Endothelial cell (in vitro differentiated cells): Measurements from ENCODE around the gene IDI1. TPM values are rescaled to one million over a fixed set of nuclear protein-coding genes. Genes with fewer than 3 reads are reported as not detected.

Source experiments
- DNase-seq: peaks from one replicate; pipeline ENCODE4 v3.0.0; 2021; ENCODE audit warnings: low spot score
- H3K27ac Mint-ChIP-seq: one replicate; pipeline ENCODE4 v1.8.0; 2021; ENCODE audit warnings: mixed read lengths, inconsistent platforms; ENCODE audit not compliant: unreplicated experiment
- H3K27me3 Mint-ChIP-seq: one replicate; pipeline ENCODE4 v1.8.0; 2021; ENCODE audit warnings: mild to moderate bottlenecking, moderate library complexity, mixed read lengths, inconsistent platforms; ENCODE audit not compliant: unreplicated experiment
- H3K36me3 Mint-ChIP-seq: one replicate; pipeline ENCODE4 v1.8.0; 2021; ENCODE audit warnings: mild to moderate bottlenecking, low read depth, mixed read lengths, inconsistent platforms; ENCODE audit not compliant: unreplicated experiment
- H3K4me1 Mint-ChIP-seq: one replicate; pipeline ENCODE4 v1.8.0; 2021; ENCODE audit warnings: mild to moderate bottlenecking, mixed read lengths, inconsistent platforms; ENCODE audit not compliant: unreplicated experiment
- H3K4me3 Mint-ChIP-seq: one replicate; pipeline ENCODE4 v1.8.0; 2021; ENCODE audit warnings: mild to moderate bottlenecking, mixed read lengths, inconsistent platforms; ENCODE audit not compliant: unreplicated experiment
- H3K9me3 Mint-ChIP-seq: one replicate; pipeline ENCODE4 v1.8.0; 2021; ENCODE audit warnings: mixed read lengths, inconsistent platforms; ENCODE audit not compliant: unreplicated experiment
- CTCF ChIP-seq: fragments of 200-600 bp; sonication (generic); IDR thresholded peaks from one replicate; pipeline ENCODE4 v1.5.0; 2021; ENCODE audit warnings: antibody characterized with exemption; ENCODE audit not compliant: unreplicated experiment
- total RNA-seq: library from RNA; stranded (reverse); fragmentation: NEBNext Ultra II Directional; extraction: Animal tissue kit (Norgen Biotek cat#: 25700); gene quantifications from one replicate; pipeline ENCODE4 v1.2.1, GENCODE V29; 2021; ENCODE audit not compliant: unreplicated experiment

IDI1 gene
- total RNA-seq, 1 donor from 2014 or later = 52.7 TPM

GRCh38 chr10:1086787-1087186 lies 37.9 kb upstream of the IDI1 start:
- no peak for TF ChIP-seq CTCF
- Mint-ChIP-seq H3K27me3 (peaks cover 4% of the 10 kb centered on the region), H3K9me3 (no peaks in the 10 kb centered on the region), H3K27ac (peak overlapping the region; percentile 79), H3K36me3 (peaks cover 42% of the 10 kb centered on the region), H3K4me1 (peaks cover 44% of the 10 kb centered on the region), H3K4me3 (peak overlapping the region; percentile 63)
- DNase-seq = no peak

- H3K4me3 Mint-ChIP-seq = no peak overlapping the region
- H3K9me3 Mint-ChIP-seq = no peaks in the 10 kb centered on the region
- H3K27ac Mint-ChIP-seq = no peak overlapping the region
- H3K27me3 Mint-ChIP-seq = peaks cover 2% of the 10 kb centered on the region
- H3K36me3 Mint-ChIP-seq = peaks cover 42% of the 10 kb centered on the region
- no peak for DNase-seq
- H3K4me1 Mint-ChIP-seq = peaks cover 38% of the 10 kb centered on the region
- no peak for TF ChIP-seq CTCF
These were observed 36.3 kb upstream of the IDI1 start for GRCh38 chr10:1085258-1085657.

GRCh38 chr10:1084011-1084950 lies 35.4 kb upstream of the IDI1 start:
- DNase-seq = no peak
- H3K27me3 Mint-ChIP-seq = peaks cover 2% of the 10 kb centered on the region
- TF ChIP-seq CTCF = no peak
- H3K4me3 Mint-ChIP-seq = no peak overlapping the region
- H3K4me1 Mint-ChIP-seq = peaks cover 32% of the 10 kb centered on the region
- H3K36me3 Mint-ChIP-seq = peaks cover 45% of the 10 kb centered on the region
- H3K9me3 Mint-ChIP-seq = no peaks in the 10 kb centered on the region
- no peak overlapping the region for H3K27ac Mint-ChIP-seq

GRCh38 chr10:1083581-1083980 lies 34.7 kb upstream of the IDI1 start:
- DNase-seq = no peak
- peaks cover 26% of the 10 kb centered on the region for H3K4me1 Mint-ChIP-seq
- no peak overlapping the region for H3K4me3 Mint-ChIP-seq
- TF ChIP-seq CTCF = no peak
- H3K9me3 Mint-ChIP-seq = no peaks in the 10 kb centered on the region
- H3K27ac Mint-ChIP-seq = no peak overlapping the region
- H3K27me3 Mint-ChIP-seq = peaks cover 2% of the 10 kb centered on the region
- H3K36me3 Mint-ChIP-seq = peaks cover 45% of the 10 kb centered on the region

- Mint-ChIP-seq H3K27ac (no peak overlapping the region), H3K36me3 (peaks cover 22% of the 10 kb centered on the region), H3K4me3 (no peak overlapping the region), H3K4me1 (peaks cover 4% of the 10 kb centered on the region), H3K27me3 (peaks cover 2% of the 10 kb centered on the region), H3K9me3 (no peaks in the 10 kb centered on the region)
- DNase-seq = no peak
- no peak for TF ChIP-seq CTCF
These were observed 29.7 kb upstream of the IDI1 start for GRCh38 chr10:1078668-1079067.
